Panc1 (cell line): ENCODE measurements around the gene FMN2. TPM values are rescaled to one million over a fixed set of nuclear protein-coding genes. Genes with fewer than 3 reads are reported as not detected.

Experiments
- ATAC-seq: fragments of 200-7000 bp; cut with Tn5 transposase; 2 replicates; pipeline ENCODE4 v1.9.1; 2020; ENCODE audit warnings: mild to moderate bottlenecking, moderate library complexity
- BruUV-seq: library from RNA; stranded (reverse); fragments of 400-500 nt; replicated peaks from 2 replicates; lab custom pipeline; 2021; lab: Mats Ljungman, UMichigan
- CTCF ChIA-PET: fragments of 300-600 bp; sonication (Branson Sonifier 250); formaldehyde crosslinking; loops from one replicate; lab custom pipeline; 2022; ENCODE audit warnings: antibody characterized with exemption; lab: Charles Lee
- POLR2A ChIA-PET: fragments of 300-600 bp; sonication (Branson Sonifier 250); formaldehyde crosslinking; loops from one replicate; lab custom pipeline; 2022; ENCODE audit warnings: antibody characterized with exemption; lab: Charles Lee
- DNase-seq: peaks from one replicate; pipeline ENCODE4 v3.0.0-alpha.2; 2010; ENCODE audit warnings: low read depth, low spot score
- H3K27ac ChIP-seq: 2 replicates; pipeline ENCODE4 v1.5.1; 2011; ENCODE audit warnings: mild to moderate bottlenecking, low read length, inconsistent platforms
- H3K27me3 ChIP-seq: fragments of 200-500 bp; sonication (Bioruptor generic); 2 replicates; pipeline ENCODE4 v1.6.0; 2014; ENCODE audit warnings: low read length, inconsistent platforms; ENCODE audit not compliant: control insufficient read depth, insufficient read depth
- H3K36me3 ChIP-seq: fragments of 200-500 bp; sonication (Bioruptor generic); 2 replicates; pipeline ENCODE4 v1.5.1; 2014; ENCODE audit warnings: inconsistent platforms, mild to moderate bottlenecking, low read length, moderate library complexity; ENCODE audit not compliant: control insufficient read depth, insufficient read depth
- H3K4me1 ChIP-seq: 2 replicates; pipeline ENCODE4 v1.5.1; 2011; ENCODE audit warnings: inconsistent platforms, mild to moderate bottlenecking, low read length, moderate library complexity; ENCODE audit not compliant: control insufficient read depth, insufficient read depth
- H3K4me3 ChIP-seq, 2 experiments: 2 replicates each; pipeline ENCODE4 v1.5.1; 2011 to 2012; ENCODE audit warnings: low read depth in 2 of 2, low read length in 2 of 2, mild to moderate bottlenecking in 2 of 2, inconsistent platforms in 1 of 2, moderate library complexity in 1 of 2
- H3K9me3 ChIP-seq: fragments of 200-500 bp; sonication (Bioruptor generic); 2 replicates; pipeline ENCODE4 v1.5.1; 2014; ENCODE audit warnings: low read depth, mild to moderate bottlenecking, inconsistent platforms, low read length, moderate library complexity; ENCODE audit not compliant: control insufficient read depth, insufficient read depth
- POLR2AphosphoS5 ChIP-seq: IDR thresholded peaks from 2 replicates; pipeline ENCODE4 v1.6.1; 2012; ENCODE audit warnings: mild to moderate bottlenecking, low read depth, low read length, moderate library complexity
- REST ChIP-seq, 2 experiments: IDR thresholded peaks; 2 replicates each; pipeline ENCODE4 v1.6.1; 2011 to 2012; ENCODE audit warnings: low read depth in 2 of 2, control low read depth in 1 of 2, low read length in 1 of 2, mild to moderate bottlenecking in 1 of 2, moderate library complexity in 1 of 2; ENCODE audit not compliant: insufficient read depth in 1 of 2
- SIN3A ChIP-seq: IDR thresholded peaks from 2 replicates; pipeline ENCODE4 v1.6.1; 2012; ENCODE audit warnings: low read depth, mild to moderate bottlenecking, low read length, moderate library complexity, borderline replicate concordance; ENCODE audit not compliant: insufficient read depth
- TCF7L2 ChIP-seq: IDR thresholded peaks from 2 replicates; pipeline ENCODE4 v1.6.1; 2011; ENCODE audit warnings: mild to moderate bottlenecking, low read depth, low read length, inconsistent platforms
- in situ Hi-C: cut with HindIII; loops from 2 replicates; pipeline ENCODE4 v1.10.0; 2016; ENCODE audit warnings: low sequenced_read_pairs, low pct_unique_long_range_greater_than_20kb
- intact Hi-C: fragments of 100-400 bp; cut with micrococcal nuclease; formaldehyde crosslinking; loops from one replicate; pipeline ENCODE4 v1.10.0; 2022; ENCODE audit not compliant: unreplicated experiment
- total RNA-seq: library from RNA; stranded (reverse); gene quantifications from one replicate; pipeline ENCODE4 v1.2.1, GENCODE V29; 2021; ENCODE audit not compliant: unreplicated experiment
- TF ChIP-seq, protein P1 (sequence below): fragments of 450-650 bp; IDR thresholded peaks from 2 replicates; pipeline ENCODE4 v1.5.1; 2017; ENCODE audit warnings: mild to moderate bottlenecking

The FMN2 gene
- total RNA-seq, 1 experiment from 2014 or later, result 1.9 TPM

DNA sequence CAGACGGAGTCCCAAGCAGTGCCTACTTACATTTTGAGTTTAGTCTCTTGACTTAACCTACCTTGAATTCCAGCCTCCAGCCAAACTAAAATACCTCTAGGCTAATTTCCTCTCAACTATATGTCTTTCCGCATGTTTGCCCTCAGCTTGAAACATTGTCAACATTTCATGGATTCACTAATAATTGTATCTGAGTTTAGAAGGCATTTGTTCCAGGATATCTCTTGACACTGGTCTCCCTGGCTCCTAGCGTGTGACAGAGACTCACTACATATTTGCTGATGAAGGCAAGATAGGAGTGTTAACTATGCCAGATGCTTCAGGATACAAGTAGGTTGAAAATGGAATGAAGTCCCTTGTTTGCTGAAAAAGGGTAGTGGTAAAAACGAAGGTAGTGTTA is 384.1 kb downstream of the FMN2 start:
- no peaks in the 10 kb centered on the region for H3K4me1 ChIP-seq
- no peak for ATAC-seq
- H3K27me3 ChIP-seq, result no peaks in the 10 kb centered on the region
- CTCF ChIA-PET, result no interaction called here
- no peak overlapping the region for H3K4me3 ChIP-seq
- H3K27ac ChIP-seq, result no peak overlapping the region
- TF ChIP-seq POLR2AphosphoS5, result no peak
- no peak for TF ChIP-seq REST (IDR thresholded peaks at IDR 0.05; ENCODE audit: insufficient read depth in 1 of 2, low read depth in 2 of 2, low read length in 1 of 2)
- TF ChIP-seq SIN3A, result no peak
- TF ChIP-seq, protein P1, sequence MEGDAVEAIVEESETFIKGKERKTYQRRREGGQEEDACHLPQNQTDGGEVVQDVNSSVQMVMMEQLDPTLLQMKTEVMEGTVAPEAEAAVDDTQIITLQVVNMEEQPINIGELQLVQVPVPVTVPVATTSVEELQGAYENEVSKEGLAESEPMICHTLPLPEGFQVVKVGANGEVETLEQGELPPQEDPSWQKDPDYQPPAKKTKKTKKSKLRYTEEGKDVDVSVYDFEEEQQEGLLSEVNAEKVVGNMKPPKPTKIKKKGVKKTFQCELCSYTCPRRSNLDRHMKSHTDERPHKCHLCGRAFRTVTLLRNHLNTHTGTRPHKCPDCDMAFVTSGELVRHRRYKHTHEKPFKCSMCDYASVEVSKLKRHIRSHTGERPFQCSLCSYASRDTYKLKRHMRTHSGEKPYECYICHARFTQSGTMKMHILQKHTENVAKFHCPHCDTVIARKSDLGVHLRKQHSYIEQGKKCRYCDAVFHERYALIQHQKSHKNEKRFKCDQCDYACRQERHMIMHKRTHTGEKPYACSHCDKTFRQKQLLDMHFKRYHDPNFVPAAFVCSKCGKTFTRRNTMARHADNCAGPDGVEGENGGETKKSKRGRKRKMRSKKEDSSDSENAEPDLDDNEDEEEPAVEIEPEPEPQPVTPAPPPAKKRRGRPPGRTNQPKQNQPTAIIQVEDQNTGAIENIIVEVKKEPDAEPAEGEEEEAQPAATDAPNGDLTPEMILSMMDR, result no peak
- no peak for TF ChIP-seq TCF7L2
- no TSS peak for BruUV-seq
- no peak for DNase-seq
- in situ Hi-C loops, result no loop called here
- H3K36me3 ChIP-seq, result no peaks in the 10 kb centered on the region
- intact Hi-C loops, result no loop called here
- POLR2A ChIA-PET, result no interaction called here
- H3K9me3 ChIP-seq, result no peaks in the 10 kb centered on the region

GRCh38 chr1:240478536-240478935 is 386.9 kb downstream of the FMN2 start:
- Histone ChIP-seq H3K9me3 (no peaks in the 10 kb centered on the region), H3K27me3 (no peaks in the 10 kb centered on the region), H3K4me1 (no peaks in the 10 kb centered on the region), H3K36me3 (no peaks in the 10 kb centered on the region), H3K27ac (no peak overlapping the region), H3K4me3 (no peak overlapping the region)
- intact Hi-C loops (no loop called here), in situ Hi-C loops (no loop called here)
- ChIA-PET POLR2A (no interaction called here), CTCF (no interaction called here)
- TF ChIP-seq SIN3A (no peak), POLR2AphosphoS5 (no peak), REST (IDR thresholded peaks at IDR 0.05; ENCODE audit: insufficient read depth in 1 of 2, low read depth in 2 of 2, low read length in 1 of 2) (no peak), TCF7L2 (no peak)
- TF ChIP-seq, protein P1, result no peak
- ATAC-seq (no peak), DNase-seq (no peak)
- BruUV-seq, result no TSS peak
